ENCODE measurements around the gene ANLN.

Gene ANLN, protein sequence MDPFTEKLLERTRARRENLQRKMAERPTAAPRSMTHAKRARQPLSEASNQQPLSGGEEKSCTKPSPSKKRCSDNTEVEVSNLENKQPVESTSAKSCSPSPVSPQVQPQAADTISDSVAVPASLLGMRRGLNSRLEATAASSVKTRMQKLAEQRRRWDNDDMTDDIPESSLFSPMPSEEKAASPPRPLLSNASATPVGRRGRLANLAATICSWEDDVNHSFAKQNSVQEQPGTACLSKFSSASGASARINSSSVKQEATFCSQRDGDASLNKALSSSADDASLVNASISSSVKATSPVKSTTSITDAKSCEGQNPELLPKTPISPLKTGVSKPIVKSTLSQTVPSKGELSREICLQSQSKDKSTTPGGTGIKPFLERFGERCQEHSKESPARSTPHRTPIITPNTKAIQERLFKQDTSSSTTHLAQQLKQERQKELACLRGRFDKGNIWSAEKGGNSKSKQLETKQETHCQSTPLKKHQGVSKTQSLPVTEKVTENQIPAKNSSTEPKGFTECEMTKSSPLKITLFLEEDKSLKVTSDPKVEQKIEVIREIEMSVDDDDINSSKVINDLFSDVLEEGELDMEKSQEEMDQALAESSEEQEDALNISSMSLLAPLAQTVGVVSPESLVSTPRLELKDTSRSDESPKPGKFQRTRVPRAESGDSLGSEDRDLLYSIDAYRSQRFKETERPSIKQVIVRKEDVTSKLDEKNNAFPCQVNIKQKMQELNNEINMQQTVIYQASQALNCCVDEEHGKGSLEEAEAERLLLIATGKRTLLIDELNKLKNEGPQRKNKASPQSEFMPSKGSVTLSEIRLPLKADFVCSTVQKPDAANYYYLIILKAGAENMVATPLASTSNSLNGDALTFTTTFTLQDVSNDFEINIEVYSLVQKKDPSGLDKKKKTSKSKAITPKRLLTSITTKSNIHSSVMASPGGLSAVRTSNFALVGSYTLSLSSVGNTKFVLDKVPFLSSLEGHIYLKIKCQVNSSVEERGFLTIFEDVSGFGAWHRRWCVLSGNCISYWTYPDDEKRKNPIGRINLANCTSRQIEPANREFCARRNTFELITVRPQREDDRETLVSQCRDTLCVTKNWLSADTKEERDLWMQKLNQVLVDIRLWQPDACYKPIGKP

DNA sequence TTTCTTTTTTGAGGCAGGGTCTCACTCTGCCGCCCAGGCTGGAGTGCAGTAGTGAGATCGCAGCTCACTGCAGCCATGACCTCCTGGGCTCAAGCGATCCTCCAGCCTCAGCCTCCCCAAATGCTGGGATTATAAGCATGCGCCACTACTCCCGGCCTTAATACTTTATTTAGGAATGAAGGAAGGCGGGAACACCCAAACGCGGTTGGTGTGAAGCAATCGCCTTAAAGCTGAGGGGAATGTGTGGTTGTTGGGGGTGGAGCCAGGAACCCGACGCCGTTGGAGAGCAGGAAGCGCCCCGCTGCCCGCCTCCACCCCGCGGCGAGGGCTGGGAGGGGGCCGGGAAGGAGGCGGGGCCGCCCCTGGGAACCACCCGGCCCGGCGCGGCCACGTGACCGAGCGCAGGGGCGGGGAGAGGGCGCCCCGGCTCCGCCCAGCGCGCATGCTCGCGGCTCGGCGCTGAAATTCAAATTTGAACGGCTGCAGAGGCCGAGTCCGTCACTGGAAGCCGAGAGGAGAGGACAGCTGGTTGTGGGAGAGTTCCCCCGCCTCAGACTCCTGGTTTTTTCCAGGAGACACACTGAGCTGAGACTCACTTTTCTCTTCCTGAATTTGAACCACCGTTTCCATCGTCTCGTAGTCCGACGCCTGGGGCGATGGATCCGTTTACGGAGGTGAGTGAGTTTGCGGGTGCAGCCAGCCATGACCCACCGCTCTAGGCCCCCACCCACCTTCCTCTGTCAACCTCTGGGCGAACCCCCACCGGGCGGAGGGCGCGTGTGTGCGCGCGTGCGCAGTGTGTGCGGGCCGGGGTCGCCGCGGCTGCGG is at the start of gene ANLN:
TSS of gene ANLN (plus strand) at position 492 of the 828 bp plus-strand sequence. CDS start at position 657, 165 bp downstream.
- DNase-seq (ENCODE audit: low spot score), result peak; percentile 91

DNA sequence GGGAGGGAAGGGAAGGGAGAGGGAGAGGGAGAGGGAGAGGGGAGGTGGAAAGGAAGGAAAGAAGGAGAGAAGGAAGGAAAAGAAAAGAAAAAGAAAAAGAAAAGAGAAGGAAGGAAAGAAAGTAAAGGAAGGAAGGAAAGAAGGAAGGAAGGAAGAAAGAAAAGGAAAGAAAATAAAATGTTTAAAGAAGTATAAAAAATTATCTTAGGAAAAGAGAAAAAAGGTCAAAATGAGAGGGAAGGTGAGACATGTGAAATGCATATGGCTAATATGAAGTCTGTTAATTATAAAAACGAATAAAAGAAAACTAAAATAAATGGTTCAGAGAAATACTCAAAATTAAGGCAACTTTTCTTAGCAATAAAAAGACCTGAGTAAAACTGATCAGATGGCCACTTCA is 46.1 kb upstream of the ANLN start:
- DNase-seq (ENCODE audit: low spot score), result no peak

DNA sequence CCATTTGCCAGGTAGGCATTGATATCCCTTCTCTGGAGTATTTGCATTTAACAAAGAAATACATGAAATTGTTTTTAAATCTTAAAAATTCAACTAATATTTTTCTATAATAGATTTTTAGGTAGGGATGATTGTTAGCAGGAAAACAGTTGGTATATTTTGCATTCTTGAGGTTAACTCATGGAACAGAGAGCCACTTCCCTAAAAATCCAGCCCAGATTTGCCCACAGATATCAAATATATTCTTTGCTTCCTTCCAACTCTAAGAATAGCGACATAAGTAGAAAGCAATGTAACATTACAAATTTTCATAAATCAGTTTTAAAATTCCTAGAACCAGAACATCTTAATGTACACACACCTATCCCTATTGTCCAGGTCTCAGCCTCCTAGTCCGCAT is 45.0 kb upstream of the ANLN start:
- DNase-seq (ENCODE audit: low spot score), result no peak

DNA sequence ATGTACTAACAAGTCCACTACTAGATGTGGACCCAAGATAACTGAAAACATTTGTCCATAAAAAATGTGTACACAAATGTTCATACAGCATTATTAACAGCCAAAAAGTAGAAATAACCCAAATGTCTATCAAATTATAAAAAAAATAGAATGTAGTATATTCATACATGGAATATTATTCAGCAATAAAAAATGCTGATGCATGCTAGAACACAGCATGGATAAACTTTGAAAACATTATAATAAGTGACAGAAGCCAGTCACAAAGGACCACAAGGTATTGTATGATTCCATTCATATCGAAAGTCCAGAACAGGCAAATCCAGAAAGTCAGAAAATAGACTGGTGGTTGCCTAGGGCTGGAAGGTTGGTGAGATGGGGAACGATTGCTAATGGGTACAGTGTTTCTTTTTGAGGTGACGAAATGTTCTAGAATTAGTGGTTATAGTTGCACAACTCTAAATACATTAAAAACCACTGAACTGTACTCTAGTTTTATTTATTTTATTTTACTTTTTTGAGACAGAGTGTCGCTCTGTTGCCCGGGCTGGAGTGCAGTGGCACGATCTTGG is 43.3 kb upstream of the ANLN start:
- no peak for DNase-seq (ENCODE audit: low spot score)

DNA sequence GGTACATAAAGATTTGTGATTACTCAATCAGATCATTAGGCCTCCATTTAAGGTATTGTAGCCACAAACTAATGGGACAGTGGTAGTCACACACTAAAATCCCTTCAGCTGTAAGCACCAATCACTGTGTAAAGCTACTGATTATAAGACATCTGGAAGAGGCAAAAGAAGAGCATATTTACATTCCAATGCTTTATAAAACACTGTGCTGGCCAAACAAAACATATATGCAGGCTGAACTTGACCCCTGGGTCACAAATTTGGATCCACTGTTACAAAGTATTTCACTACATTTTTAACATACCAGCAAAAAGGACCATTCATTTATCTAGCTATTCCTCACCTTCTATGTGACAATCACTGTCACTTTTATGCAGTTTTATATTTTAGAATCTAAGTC is 41.4 kb upstream of the ANLN start:
- peak; percentile 50 for DNase-seq (ENCODE audit: low spot score)

DNA sequence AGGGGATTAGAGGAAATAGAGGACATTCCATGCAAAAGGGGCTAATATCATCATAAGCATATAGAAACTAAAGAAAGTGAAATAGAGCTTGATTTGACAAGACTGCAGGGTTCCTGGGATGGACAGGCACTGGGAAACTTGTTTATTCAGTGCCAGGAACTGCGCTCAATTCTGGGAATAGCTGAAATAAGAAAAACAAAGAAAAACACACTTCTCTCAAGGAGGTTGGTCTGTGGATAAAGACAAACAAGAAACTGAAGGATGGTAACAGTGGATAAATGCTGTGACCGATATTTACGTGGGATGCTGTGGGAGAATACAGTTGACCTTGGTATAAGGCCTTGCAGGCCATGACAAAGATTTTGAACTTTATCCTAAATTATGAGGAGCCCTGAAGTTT is 40.9 kb upstream of the ANLN start:
- no peak for DNase-seq (ENCODE audit: low spot score)

DNA sequence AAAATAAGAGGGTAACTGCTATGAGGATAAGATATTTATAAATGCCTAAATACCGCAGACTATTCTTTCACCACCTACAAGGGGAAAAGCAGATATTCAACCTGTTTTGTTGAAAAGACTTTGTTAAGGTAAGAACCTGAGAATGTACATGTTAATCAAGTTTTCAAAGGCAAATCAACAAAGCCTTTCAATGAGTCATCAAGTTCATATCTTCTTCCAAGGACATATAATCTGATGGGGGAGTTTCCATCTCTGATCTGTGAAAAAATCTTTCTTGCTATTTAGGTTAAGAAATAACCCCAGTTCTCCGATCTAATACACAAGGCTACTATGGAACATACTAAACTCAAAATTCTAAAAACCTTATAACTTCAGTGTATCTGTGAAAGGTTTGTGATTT is 40.0 kb upstream of the ANLN start:
- no peak for DNase-seq (ENCODE audit: low spot score)

DNA sequence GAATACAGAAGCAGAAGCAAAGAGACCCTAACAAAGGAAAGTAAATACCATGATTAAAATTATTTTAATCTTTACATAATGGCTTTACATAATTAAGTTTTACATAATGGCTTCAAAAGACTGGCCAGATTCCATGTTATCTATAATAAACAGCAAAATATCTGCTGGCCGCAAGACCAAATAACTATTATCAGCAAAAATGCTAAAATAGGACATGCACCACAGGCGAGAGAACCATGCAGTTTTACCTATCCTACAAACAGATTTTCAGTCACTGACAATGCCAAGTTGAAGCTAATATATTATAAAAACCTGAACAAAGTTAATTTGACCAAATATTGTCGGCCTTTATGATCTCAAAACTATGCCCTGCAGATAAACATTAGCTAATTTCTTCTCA is 34.2 kb upstream of the ANLN start:
- no peak for DNase-seq (ENCODE audit: low spot score)

DNA sequence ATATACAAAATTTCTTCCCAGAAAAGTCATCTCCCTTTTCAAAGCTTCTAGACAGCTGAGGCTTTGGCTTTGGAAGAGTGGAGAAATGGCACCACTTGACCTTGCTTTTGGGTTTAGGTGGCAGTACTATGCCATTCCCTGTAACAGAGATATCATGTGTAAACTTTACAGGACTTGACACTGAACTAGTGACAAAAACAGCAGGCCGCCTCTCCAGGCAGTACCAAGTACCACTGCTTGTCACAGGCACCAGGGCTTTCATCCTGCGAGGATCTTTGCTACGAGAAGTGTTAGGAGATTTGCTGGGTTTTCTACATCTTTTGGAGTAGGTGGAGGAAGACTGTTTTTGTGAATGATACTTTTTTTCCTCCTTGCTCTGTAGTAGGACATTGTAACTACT is 32.6 kb upstream of the ANLN start:
- no peak for DNase-seq (ENCODE audit: low spot score)

DNA sequence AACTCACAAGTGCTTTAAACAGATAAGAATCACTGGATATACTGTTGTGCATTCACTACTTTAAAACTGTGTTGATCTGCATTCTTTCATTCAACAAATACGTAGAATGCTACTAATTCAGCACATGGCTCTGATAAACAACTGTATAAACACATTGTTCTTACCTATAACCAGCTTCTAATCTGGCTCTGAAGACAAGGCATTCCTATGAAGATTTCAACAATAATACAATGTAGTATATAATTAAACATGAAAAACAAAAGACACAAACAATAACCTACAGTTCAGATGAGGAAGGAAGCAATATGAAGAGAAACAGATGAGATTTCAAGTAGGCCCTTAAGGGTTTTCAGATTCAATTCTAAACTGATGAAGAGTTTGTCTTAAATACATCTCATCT is 31.1 kb upstream of the ANLN start:
- no peak for DNase-seq (ENCODE audit: low spot score)

DNA sequence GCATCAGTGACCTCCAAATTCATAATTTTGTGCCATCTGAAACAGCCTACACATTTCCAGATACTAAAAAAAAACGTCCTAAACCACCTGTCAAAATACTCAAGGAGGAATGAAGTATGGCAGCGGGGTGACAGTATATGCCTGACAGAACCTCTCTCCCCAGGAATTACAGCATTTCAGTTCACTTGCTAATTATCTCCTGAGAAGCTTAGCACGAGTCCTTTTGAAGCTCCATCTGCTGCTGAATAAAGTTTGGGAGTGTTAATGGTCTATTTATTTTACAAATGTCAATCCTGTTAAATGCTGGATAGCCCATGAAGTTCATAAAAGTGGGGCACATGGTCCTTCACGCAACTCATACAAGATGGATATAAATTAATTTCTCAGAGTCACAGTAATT is 29.4 kb upstream of the ANLN start:
- DNase-seq (ENCODE audit: low spot score), result no peak

DNA sequence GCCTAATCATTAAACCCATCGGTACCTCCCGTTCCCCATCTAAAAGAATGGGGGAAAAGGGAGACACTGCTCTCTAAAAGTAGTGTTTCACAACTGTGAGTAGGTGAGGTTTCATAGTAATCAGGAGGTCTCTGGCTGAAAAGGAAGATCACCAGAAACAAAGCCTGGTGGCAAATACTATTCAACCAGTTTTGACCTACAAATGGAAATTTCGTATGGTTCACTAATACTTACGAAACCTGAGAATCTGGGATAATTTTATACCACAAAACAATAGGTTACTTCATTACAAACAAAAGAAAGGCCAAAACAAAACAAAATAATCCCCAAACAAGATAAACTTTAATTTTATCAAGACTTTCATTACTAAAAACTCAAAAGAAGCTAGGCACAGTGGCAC is 28.4 kb upstream of the ANLN start:
- no peak for DNase-seq (ENCODE audit: low spot score)

DNA sequence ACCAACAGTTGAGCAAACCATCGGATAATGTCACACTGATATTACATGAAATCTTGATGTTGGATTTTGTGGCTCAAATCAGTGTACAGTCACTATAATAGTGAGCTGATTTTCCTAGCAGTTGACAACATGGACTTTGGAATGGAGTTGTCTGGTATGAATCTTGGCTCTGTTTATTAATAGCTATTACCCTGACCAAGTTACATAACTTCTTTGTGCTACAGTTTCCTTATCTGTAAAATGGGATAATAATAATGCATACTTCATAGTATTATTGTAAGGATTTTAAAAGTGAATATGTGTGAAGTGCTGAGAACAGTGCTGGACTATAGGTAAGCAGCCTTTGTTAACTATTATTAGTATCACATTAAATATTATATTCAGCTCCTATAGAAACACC is 26.1 kb upstream of the ANLN start:
- no peak for DNase-seq (ENCODE audit: low spot score)

DNA sequence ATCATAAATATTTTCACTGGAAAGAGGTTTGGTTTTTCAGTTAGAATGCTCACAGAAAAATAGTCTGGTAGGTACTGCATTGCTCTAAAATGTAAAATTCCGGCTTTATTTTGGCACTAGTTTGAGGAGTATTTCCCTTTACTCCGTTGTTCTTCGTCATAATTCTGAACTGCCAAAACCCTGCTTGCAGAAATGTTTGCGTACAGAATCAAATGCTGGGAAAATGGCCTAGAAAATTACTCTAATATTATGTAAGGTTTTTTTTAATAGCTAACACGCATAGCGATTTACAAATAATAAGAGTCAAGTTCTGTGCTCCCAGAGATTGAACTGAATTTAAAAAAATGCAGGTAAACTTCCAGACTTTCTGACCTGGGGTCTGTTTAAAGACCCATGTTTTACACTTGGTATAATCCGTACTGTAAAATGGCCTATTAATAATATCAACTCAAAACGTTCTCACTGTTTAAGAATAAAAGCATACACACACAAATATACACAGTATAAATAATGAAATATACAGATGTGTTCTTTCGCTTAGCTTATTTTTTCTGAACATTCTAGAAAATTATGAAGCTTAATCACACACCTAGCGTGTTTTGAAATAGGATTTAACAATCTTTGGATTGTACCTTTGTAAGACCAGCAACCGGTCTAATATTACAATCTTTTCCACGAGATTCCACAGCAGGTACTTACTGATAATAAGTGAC is 23.5 kb upstream of the ANLN start:
- DNase-seq (ENCODE audit: low spot score), result no peak

DNA sequence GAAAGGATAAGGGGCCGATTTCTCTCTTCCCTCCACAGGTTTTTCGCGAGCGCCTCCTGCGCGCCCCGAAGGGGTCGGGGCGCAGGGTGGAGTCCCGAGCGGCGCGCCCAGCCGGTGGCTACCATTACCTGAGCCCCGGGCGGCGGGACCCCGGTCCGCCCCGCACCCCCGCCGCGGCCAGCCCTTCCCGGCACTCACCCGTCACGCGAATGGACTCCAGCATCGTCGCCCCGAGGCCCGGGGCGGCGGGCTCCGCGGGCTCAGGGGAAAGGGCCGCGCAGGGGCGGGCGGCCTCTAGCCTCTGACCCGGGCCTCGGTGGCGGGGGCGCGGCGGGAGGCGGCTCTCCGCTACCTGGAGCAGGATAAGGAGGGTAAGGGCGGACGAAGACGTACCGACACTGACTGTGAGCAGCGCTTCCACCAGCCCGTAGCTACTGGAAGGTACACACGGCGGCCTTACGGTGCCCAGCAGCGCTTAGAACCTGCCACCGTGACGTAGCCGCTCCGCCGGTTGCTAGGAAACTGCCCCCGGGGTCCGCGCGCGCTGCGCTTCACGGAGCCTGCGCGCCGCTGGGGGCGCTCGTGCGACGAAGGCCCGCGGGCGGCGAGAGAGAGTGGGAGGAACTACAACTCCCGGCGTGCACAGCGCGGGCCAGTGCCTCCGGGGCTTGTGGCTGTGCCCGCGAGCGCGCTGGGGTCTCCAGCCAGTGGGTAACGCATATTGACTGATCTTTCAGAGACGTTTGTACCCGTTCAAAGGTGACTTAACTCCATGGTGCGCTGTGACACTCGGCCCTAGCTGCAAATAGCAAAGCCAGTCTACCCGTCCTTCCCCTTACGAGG is 22.7 kb upstream of the ANLN start:
- peak; percentile 90 for DNase-seq (ENCODE audit: low spot score)

DNA sequence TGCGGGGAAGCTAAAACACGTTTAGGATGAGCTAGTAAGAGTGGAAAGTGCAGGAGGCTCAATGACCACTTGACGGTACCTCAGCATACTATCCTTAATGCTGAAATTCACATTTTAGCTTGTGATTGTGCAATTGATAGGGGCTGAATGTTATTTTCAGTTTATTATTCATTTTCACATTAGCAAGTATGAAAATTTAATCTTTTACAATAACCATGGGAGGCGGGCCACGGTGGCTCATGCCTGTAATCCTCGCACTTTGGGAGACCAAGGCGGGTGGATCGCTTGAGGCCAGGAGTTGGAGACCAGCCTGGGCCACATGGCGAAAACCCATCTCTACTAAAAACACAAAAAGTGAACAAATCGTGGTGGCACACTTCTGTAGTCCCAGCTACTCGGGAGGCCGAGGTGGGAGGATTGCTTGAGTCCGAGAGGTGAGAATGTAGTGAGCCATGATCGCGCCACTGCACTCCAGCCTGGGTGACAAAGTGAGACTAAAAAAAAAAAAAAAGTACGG is 22.0 kb upstream of the ANLN start:
- no peak for DNase-seq (ENCODE audit: low spot score)

DNA sequence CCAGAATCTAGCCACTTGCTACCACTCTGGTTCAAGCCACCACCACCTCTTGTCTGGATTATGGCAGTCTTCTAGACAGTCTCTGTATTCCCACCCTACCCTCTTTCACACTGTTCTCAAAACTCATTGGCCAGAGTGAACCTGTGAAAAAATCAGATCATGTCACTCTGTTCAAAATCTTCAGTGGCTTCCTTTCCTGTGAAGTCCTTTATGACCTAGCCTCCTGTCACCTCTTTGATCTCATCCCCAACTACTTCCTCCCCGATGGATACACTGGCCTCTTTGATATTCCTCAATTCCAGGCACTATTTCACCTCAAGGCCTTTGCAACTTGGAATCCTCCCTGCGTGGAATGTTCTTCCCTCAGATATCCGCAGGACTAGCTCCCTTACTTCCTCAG is 21.2 kb upstream of the ANLN start:
- DNase-seq (ENCODE audit: low spot score), result no peak

DNA sequence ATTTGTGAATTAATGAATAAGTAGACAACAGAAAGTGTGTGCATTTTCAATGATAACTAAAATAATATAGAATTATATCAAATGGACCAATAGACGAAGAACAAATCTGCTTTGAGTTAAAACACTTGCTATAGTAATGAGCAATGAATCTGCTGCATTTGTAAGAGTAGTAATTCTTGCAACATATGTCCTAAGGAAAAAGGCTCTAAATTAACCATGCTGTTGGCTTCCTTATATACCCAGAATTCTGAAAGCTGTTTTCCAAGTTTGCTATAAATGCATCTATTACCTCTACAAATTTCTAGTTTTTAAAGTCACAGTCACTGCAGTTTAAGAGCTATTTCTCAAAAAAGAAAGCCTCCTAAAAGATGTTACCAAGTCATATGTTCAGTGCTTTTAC is 20.5 kb upstream of the ANLN start:
- no peak for DNase-seq (ENCODE audit: low spot score)

DNA sequence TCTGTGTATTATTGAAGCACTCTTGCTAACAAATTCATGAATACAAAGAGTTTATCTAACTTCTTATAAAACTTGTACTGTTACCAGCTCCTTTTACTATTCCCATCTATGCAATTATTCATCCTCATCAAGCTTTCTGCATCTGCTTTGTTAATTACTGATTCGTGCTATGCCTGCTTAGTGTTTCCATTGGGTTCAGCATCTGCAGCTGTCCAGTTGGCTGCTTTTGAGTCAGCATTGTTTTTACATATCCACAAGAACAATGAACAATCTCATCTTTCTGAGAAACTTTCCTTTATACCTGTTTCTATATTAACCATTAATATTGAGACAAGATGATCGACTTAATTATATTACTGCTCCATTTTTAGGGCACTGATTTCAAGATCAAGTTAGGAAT is 19.6 kb upstream of the ANLN start:
- no peak for DNase-seq (ENCODE audit: low spot score)

DNA sequence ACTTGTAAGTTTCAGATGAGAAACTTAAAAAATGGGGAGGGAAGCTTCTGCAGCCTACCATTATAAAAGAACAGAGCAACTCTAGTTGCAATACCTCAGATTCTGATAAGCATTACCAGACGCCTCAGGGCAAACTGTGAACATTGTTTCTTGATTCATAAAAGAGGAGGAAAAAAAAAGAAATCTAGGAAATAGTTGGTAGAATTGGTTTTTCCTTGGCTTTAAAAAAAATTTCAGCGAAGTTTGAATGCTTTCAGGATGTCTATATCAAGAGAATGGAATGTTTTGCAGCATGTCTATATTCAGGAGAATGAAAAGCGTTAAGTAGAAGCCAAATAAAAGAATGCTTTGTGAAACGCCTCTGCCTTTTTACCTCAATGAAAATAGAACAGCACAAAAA is 17.5 kb upstream of the ANLN start:
- DNase-seq (ENCODE audit: low spot score), result no peak
